GM18868 (cell line): ENCODE results near the gene GZF1.
A peak's percentile ranks its signal among the peaks of the same experiment; 100 is the strongest.
"Not testable (repeated sequence)": the region's sequence is repeated elsewhere in the genome, so short reads cannot be mapped to it uniquely, and the experiment has no call there.

Experiments
- ATAC-seq: cut with Tn5 transposase; IDR thresholded peaks from one replicate; pipeline ENCODE4 v1.9.1; 2021; ENCODE audit warnings: mild to moderate bottlenecking, moderate library complexity; ENCODE audit not compliant: unreplicated experiment

The GZF1 gene

DNA sequence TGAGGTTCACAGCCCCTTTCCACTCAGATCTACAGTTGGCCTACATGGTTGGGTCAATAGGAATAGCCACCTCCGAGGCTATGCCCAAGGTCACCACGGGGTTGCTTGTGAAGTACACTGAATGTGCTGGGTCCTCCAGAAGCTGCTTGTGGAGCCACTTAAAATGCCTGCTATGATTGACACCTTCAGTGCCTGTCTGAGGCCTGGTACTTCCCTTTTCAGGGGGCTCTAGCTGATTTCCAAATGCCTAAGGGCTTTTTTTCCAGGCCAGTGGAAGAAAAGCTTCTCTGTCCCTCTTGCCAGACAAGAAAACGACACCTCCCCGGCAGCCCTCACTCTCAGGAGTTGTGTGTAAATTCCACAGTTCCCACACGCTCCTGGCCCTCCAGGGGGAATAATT, 17.6 kb upstream of the GZF1 start:
- ATAC-seq = no peak

DNA sequence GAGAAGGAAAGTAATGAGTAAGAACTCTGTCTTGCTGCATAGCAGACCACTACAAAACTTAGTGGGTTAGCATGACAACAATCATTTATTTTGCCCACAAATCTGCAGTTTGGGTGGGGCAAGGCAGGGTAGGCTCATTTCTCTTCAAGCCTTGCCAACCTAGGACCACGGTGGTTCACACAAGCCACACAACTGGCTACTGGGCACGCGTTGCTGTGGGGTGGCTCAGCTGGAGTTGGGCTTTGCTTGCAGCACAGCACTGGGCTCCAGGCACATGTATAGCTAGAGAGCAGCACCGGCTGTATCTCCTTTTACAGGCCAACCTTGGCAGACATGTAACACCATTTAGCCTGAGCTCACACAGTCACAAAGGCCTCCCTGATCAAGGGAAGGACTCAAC, 16.0 kb upstream of the GZF1 start:
- ATAC-seq = no peak

DNA sequence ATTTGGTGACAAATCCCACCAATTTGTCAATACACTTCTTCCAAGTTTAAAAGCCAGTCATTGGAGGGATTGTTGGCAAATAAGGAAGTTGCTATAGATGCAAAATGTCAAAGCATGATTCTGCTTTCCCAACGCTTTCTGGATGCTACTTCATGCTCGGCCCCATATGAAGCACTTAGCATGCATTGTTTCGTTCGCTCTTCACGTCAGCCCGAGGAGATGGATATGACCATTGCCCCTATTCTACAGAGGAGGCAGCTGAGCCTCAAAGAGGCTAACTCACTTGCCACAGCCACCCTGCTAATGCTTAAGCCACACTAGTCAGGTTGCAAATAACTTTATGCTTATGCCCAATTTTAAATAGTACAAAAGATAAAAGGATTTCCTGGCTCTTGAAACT, 14.2 kb upstream of the GZF1 start:
- no peak for ATAC-seq

DNA sequence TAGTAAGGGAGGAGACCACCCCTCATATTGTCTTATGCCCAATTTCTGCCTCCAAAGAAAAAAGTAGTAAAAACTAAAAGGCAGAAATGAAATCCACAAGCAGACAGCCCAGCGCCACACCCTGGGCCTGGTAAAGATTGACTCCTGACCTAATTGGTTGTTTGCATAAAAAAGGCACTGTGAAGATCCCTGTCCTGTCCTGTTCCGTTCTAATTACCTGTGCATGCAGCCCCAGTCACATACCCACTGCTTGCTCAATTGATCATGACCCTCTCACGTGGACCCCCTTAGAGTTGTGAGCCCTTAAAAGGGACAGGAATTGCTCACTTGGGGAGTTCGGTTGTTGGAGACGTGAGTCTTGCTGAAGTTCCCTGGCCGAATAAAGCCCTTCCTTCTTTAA, 13.5 kb upstream of the GZF1 start:
- not testable (repeated sequence) for ATAC-seq

DNA sequence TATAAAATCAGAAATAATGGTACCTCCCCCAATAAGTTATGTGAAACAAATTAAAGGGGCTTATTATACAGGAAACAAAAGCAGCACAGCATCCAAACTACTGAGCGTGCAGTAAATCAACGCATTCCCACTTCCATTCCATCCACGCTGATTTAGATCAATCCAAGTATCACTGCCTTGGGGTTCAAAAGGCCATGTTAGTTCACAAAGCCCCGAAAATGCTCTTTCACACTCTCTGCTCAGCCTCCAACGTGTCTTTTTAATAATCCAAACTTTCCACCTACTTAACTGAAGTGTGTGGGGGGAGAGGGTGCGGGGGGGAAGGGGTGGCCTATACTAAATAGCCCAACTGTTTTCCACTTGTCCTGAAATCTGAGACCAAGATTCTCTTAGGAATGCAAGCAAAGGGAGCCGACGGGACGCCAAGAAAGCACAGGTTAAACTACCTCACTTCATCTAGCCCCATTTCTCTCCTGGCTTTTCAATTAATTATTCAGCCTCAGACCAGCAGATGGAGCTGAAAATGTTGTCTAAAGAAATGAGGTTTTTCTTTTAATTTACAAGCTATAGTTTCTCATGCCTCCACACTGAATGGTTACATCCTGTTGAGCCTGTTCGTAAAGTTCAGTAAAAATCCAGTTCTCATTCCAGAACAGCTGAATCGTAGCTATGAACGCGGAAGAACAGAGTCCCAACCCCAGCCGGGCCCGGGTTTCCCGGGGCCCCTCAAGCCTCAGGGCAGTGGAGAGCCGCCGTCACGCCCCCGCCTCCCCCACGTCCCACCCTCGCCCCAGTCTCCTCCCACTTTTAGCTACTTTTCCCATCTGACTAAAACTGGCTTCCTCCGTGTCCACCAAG, 12.4 kb upstream of the GZF1 start:
- ATAC-seq = peak; percentile 51

DNA sequence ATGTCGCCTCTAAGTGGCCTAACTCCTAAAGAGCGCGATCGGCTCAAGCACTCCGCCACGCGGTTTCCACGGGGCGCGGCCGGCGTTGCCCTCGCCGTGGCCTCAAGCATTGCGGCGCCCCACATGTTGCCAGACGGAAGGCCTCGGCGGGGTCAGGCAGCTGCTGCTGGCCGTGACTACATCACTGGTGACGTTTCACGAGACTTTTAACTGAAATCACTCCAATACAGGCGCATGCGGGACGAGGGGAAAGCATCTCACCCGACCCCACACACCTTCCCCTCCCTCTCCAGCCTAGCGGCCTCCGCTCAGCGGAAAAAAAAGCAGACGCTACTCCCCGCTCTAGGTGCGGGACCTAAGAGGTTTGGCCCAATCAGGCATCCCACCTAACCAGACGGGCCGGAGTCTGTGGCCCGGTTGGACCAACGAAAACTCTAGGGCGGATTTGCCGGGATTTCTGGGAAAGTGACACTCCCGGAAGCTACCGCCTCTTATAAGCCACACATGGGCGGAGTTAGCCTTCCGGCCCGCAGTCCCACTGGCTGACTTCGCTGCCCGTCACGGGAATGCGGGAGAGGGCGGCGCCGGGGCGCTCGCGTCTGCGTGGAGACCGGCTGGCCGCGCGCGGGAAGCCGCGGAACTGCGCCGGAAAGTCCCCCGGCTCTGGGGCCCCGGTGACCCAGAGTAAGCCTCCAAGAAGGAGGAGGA, 11.6 kb upstream of the GZF1 start, which contains the start of gene NXT1:
NXT1 (plus strand) TSS at position 596 of the 708 bp plus-strand sequence. CDS start 3,251 bp downstream, outside the sequence.
- ATAC-seq = peak; percentile 81

DNA sequence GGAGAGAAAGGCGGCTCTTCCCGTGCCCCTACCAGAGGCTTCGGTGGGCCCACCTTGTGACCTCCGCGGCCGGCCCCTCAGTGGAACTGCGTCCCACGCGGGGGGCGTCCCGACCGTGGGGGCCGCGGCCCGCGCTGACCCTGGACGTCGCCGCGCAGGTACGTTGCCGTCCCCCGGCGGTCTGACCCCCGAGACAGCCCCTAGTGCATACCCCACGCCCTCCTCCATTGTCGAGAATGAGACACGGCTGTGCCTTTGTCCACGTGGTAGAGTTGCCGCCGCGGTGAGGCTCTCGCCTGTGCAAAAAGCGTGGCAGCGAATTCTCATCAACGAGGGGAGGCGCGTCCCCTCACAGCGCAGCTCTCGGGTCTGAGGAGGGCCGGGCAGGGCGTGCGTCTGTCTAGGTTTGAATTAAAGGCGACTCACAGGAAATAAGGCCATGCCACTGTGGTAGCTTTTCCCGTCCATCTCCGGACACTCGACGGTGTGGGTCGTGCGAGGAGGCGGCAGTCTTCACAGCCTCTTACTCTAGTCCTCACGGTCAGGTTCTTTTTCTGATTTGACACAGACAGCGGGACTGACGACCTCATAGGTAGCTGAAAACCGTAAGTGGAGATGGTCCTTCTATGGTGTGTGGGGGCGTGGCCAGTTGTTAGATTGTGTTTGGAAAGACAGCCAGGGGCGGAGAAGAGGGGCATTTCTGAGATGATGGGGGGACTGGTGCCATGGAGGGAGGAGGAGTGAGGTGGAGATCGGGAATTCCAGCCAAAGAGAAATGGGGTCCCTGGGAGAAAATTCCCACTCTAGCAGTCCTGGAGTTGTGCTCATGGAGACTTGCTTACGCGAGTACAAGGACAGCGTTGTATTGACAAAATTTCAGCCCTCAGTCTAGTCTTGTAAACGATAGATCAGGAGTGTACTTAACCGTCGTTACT, 10.8 kb upstream of the GZF1 start:
- peak; percentile 17 for ATAC-seq

DNA sequence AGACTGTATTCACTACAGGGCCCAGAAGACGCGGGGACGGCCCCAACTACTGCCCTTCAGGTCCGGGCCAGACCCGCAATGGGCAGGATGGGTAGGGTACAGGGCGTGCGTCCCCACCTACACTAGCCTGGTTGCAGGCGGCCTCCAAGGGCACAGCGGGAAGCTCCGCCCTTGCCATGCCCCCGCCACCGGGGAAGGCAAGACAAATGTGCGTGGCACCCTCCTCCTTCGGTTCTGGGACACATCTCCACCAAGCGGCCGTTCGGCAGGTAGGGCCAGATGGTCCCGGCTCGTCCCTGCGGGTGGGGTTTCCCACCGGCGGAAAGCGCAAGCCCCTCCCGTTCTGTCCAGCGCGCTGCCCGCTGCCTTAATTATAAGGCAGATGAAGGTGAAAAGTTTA, 5.8 kb upstream of the GZF1 start:
- ATAC-seq = no peak

DNA sequence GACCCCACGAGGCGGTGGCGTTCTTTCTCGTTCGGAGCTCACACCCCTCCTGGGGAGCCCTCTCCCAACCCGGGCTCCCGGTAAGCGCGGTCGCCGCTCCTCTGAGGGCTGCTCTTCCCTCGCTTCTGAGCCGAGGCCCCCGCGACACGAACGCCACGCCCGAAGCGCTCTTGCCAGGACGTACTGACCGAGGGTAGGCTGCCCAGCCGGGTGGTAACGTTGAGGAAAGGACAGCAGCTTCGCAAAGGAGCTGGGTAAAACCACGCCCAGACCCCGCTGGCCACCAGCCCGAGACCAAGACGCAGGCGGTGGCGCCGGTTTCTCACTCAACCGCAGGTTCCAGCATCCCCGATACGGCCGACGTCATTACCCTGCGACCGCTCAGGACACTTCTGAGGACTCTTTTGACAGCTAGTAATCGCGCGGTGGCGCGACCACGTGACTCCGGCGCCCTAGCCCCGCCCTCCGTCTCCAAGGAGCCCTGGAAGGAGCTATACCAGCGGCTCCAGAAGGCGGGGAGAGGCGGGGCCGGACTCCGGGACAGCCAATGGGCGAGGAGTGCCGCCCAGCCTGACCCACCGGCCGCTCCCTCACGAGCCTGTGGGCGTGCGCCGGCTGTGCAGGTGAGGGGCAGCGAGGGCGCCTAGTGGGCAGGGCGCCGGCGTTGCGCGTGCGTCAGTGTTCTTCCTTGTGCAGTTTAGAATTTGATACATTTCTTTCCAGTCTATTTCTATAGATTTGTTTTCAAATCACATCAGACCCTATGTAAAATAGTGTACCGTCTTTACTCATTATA, 4.0 kb upstream of the GZF1 start:
- ATAC-seq = peak; percentile 77

DNA sequence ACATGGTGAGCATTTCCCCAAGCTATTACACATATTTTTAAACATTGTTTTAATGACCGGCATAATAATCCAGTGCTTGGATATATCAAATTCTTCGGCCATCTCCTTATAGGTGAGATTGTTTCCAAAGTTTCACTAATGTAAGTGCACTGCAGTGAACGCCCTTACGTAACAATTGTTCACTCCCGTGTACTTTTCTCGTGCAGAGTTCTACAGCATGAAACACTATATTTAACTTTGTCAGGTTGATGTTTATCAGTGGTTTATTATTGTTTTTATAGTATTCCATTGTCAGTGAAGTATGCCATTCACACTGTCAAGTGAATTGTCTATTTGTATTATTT, 3.4 kb upstream of the GZF1 start:
- ATAC-seq = no peak

DNA sequence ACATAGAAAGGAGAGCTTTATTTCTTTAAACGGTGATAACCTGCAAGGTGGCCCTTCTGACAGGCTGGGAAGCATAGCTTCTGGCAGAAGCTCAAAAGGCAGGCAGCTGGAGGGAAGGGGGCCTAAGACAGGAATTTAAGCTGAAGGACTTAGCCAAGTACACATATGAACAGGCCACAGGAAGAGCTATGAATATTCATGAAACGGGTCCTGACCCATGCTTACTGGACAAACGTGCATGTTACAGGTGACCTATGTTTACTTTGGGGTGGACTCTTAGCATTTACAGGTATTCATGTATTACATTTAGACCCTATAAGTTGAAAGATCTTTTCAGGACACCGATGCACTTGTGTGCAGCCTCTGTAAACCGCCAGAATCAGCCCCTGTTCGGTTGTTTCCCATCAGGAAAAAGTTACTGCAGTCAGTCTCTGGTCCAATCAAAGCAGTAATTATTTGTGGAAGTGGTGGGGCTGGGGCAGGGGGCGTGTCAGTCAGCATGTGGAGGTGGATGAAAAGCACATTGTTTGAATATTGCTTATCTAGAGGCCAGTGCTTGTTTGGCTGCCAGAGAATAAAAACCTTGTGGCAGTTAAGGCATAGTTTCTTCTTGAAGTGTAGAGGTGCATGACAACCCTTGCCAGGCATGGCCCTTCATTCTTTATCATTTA, 2.9 kb upstream of the GZF1 start:
- ATAC-seq = no peak

DNA sequence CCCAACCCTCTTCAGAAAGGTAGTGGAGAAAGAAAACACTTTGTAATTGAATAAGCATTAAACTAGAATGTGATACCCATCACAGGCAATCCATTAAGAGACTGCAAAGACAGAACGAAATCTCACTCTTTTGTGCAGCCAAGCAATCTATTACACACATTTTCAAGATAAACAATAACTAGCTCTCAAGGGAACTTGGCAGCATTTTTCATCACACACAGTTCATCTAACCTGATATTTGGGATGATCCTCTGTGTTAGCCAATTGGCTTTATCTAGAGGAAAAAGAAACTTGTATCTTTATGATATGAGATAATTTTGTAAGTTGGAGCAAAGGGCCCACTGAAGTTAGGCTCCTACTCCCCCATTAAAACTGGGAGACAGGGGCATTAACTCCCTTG, 1.5 kb upstream of the GZF1 start:
- ATAC-seq = no peak

DNA sequence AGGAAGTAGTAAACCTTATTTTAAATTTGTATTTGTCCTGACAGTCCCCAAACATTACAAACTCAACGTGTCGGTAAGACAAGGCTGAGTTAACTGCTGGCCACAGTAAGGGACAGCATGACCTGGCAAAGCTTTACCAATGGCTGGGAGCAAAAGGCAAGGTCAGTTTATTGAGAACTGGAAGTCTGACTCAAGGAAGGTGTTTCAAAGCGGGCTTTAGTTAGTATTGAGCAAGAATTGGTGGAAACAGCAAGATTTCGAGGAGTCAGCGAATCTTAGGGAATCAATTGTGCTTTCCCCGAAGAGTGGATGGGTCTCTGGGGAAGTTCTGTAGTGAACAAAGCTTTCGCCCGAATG, 885 bp upstream of the GZF1 start:
- ATAC-seq = no peak

DNA sequence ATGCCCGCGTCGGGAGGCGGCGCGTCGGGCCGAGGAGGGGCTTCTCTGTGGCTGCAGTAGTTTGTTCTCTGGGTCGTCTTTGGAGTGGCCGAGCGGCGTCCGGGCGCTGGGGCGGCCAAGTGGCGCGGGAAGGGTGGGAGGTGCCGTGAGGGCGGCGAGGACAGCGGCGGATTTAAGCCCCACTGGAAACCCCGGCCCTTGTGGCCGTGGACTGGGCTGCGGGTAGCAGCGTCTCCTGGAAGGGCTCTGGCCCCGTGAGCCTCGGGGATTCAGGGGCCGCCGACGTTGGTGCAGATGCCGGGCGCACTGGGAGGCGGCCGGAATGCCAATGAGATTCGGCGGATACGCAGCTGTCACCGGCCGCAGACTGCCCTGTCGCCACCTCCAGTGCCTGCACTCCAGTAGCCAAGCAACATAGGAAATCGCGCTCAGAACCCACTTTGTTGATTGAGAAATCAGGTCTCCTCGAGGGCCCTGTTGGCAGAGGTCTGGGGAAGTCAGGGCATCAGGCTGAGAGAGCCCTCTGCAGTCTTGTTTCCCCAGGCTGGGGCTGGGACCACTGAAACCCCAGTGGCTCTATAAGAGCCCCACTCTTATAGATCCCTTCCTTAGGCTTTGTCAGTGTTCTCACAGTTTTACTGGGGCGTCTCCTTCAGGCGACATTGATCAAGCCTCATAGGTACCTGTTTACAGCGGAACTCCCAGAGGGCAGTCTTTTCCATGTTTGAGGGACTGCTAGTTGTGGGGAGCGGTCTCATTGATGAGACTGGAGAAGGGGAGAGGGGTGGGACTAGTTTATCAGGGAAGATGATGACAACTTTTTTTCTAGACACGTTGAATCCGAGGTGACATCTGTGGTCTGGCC, 642 bp downstream of the GZF1 start:
- no peak for ATAC-seq

DNA sequence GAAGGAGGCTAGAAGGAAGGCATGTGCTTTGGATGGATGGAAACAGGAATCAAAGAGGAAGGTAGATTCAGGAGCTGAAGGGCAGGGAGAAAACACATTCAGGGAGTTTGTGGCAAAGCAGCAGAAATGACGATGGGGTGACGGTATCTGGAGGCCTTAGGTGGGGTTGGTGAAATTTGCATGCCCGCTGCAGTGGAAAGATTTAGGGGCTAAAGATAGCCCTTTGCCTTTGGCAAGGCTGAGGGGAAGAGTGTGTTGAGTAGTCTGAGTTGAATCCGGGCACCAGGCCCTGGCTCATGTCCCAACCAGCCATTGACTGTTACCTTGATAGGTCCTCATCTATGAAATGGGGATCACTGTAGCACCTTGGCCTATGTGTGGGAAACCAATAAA, 1.3 kb downstream of the GZF1 start:
- no peak for ATAC-seq

DNA sequence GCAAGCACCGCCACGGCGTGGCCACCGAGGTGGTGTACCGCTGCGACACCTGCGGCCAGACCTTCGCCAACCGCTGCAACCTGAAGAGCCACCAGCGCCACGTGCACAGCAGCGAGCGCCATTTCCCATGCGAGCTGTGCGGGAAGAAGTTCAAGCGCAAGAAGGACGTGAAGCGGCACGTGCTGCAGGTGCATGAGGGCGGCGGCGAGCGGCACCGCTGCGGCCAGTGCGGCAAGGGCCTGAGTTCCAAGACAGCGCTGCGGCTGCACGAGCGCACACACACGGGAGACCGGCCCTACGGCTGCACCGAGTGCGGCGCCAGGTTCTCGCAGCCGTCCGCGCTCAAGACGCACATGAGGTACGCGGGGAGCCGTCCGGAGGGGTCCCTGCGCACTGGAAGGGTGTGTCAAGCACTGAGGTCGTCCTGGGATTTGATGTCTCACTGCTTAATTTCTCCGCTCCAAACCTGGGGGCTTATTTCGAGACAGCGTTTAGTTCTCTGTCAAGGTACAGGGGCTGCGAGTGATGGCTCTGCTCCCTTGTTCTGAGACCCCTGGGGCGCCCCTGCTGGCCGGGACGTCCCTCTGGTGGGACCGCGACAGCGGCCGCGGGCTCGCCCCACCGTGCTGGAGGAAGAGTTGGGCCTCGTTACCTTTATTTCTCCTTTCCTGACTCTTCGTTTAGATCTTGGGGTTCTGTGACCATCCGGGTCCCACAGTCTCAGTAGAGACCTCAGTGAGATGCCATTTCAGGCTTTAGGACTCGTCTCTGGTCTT, 3.6 kb downstream of the GZF1 start:
- ATAC-seq = no peak

DNA sequence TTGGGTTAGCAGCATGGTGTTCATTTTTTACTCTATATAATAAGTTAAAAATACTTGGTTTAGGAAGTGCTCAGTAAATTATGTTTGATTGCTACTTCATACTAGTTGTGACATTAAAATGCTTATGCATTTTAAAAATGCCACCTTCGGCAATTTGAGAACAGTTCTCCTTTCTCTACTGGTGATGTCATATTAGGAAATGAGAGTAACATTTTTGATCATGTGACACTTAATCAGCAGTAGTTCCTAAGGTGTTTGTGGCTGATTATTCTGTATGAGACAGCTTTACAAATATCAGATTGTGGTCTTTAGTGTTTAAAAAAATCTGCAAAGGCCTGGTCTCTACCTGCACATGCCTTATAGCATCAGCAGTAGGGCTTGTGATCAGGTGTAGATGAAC, 4.4 kb downstream of the GZF1 start:
- no peak for ATAC-seq

DNA sequence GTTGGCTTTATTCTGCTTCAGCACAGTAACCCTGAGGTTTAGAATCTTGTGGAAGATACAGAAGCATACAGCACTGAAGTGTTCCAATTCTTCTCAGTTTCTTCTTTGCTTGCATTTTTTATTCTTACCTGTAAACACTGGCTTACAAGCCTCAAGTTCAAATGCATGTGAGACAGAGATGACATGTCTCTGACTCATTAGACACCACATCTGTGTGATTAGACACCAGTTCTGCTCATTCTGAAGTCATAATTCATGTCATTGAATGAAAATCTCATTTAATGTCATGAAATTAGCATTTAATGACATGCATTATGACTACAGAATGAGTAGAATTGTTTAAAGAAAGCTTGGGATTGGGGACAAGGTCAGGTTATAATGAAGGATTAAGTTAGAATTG, 5.8 kb downstream of the GZF1 start:
- no peak for ATAC-seq
